MCF 10A (cell line): Measurements from ENCODE around the gene SVBP. TPM values are rescaled to one million over a fixed set of nuclear protein-coding genes. Genes with fewer than 3 reads are reported as not detected.

ENCODE experiments used
- Bru-seq: library from RNA; stranded (reverse); fragments of 400-500 nt; gene quantifications from one replicate; lab custom pipeline; 2021; lab: Mats Ljungman, UMichigan
- BruChase-seq, 2 experiments: library from RNA; stranded (reverse); fragments of 400-500 nt; gene quantifications; one replicate each; lab custom pipeline; 2021; lab: Mats Ljungman, UMichigan
- BruUV-seq: library from RNA; stranded (reverse); fragments of 400-500 nt; replicated peaks from 2 replicates; lab custom pipeline; 2021; lab: Mats Ljungman, UMichigan
- CTCF ChIA-PET: fragments of 300-600 bp; sonication (Branson Sonifier 250); formaldehyde crosslinking; extraction: SDS; loops from one replicate; lab custom pipeline; 2021; ENCODE audit warnings: antibody characterized with exemption, inconsistent platforms; lab: Yijun Ruan, JAX
- POLR2A ChIA-PET: fragments of 300-600, 350-650 bp; sonication (Branson Sonifier 250); formaldehyde crosslinking; extraction: SDS; loops from one replicate; lab custom pipeline; 2020; ENCODE audit warnings: antibody characterized with exemption, inconsistent platforms; lab: Yijun Ruan, JAX
- DNase-seq: peaks from one replicate; pipeline ENCODE4 v3.0.0-alpha.2; 2018; ENCODE audit not compliant: unreplicated experiment
- H3K27ac Mint-ChIP-seq: one replicate; pipeline ENCODE4 v1.8.0; 2022; ENCODE audit warnings: mild to moderate bottlenecking, low read depth, mixed read lengths; ENCODE audit not compliant: unreplicated experiment
- H3K27me3 Mint-ChIP-seq: one replicate; pipeline ENCODE4 v1.8.0; 2022; ENCODE audit warnings: mixed read lengths; ENCODE audit not compliant: insufficient read depth, unreplicated experiment
- H3K36me3 Mint-ChIP-seq: one replicate; pipeline ENCODE4 v1.8.0; 2022; ENCODE audit warnings: mild to moderate bottlenecking, moderate library complexity, mixed read lengths; ENCODE audit not compliant: insufficient read depth, unreplicated experiment
- H3K4me1 Mint-ChIP-seq: one replicate; pipeline ENCODE4 v1.8.0; 2022; ENCODE audit warnings: mixed read lengths; ENCODE audit not compliant: insufficient read depth, unreplicated experiment
- H3K4me3 Mint-ChIP-seq: one replicate; pipeline ENCODE4 v1.8.0; 2022; ENCODE audit warnings: mild to moderate bottlenecking, moderate library complexity, mixed read lengths; ENCODE audit not compliant: unreplicated experiment
- H3K9me3 Mint-ChIP-seq: one replicate; pipeline ENCODE4 v1.8.0; 2022; ENCODE audit warnings: mixed read lengths; ENCODE audit not compliant: unreplicated experiment
- CTCF ChIP-seq: fragments of 200-600 bp; IDR thresholded peaks from one replicate; pipeline ENCODE4 v1.8.0; 2022; ENCODE audit warnings: antibody characterized with exemption, mild to moderate bottlenecking; ENCODE audit not compliant: unreplicated experiment
- intact Hi-C: fragments of 100-400 bp; cut with micrococcal nuclease; formaldehyde crosslinking; loops from 2 replicates; pipeline ENCODE4 v1.14.1; 2022
- long read RNA-seq: library from polyadenylated mRNA; stranded (forward); transcript quantifications from one replicate; pipeline ENCODE4 v2.0.0, GENCODE V29; 2022
- total RNA-seq: library from RNA; stranded (reverse); gene quantifications from 2 replicates; pipeline ENCODE4 v1.2.3, GENCODE V29; 2022

SVBP gene
- total RNA-seq (15.7 and 16.7 TPM in 2 replicates), Bru-seq, nascent RNA (percentile 55 among the genes with signal in this experiment), BruChase-seq, experiment 1, labeled RNA remaining after a 6-hour chase (percentile 57 among the genes with signal in this experiment), BruChase-seq, experiment 2, labeled RNA remaining after a 2-hour chase (percentile 45 among the genes with signal in this experiment)
- long read RNA-seq, transcript SVBP-201 (3 exons, 658 nt): major isoform, 22 of 27 reads
- long read RNA-seq, partial matches to known transcripts: 0 of 27 reads
- long read RNA-seq, other reads (novel, unspliced or antisense): 3 of 27 reads

DNA sequence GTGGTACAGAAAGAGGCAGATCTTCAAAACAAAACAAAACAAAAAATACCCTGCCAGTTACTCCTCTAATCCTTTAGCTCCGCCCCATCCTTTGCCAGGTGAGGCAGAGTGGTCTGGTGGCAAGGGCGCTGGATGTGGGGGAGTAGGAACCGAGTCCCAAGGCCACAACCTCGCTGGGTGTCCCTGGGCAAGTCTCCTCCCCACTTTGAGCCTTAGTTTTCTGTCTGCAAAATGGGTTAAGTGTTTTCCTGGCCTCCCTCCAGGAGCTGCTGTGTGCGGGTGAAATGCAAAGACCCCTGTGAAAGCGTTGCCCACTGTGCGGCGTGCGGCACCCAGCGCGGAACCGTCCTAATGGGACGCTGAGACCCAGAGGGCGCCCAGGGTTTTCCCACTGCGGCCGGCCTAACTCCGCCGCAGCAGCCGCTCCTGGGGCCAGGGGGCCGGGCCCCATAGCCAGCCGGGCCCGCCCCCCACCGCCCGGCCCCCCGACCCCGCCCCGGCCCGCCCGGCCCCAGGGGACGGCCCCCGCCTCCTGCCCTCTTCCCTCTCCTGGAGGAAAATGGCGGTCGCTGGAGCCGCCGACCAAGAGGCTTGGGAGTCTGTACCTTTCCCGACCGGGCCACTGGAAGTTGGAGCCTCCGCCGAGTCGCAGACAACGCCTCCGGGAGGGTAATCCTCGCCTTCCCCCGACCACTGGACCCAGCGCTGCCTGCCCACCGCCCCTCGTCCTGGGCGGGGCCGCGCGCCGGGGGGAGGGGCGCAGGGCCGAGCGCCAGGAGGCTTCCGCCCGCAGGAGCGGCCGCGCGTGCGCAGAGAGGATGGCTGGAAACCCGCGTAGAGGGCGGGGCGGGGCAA is at the start of gene SVBP, which contains the start of gene ERMAP:
TSS of gene SVBP (minus strand) at position 813 of the 855 bp plus-strand sequence. CDS start 853 bp downstream, outside the sequence.
TSS of gene ERMAP (plus strand) at position 538 of the 855 bp plus-strand sequence. CDS start 13,327 bp downstream, outside the sequence.
- Mint-ChIP-seq H3K4me3 (peak within 1 kb of the TSS; percentile 71), H3K4me1 (peaks cover 21% of the 10 kb centered on the region), H3K9me3 (no peaks in the 10 kb centered on the region), H3K36me3 (peaks cover 10% of the 10 kb centered on the region), H3K27me3 (no peaks in the 10 kb centered on the region), H3K27ac (peak within 1 kb of the TSS; percentile 74)
- ChIA-PET CTCF (interaction anchor here (0.6 to 1.0 kb wide), 2 partner anchors 40 to 48 kb away, joined by 3 to 4 read pairs; no protein-coding TSS in a partner anchor), POLR2A (interaction anchor here (0.6 to 11.5 kb wide), 21 partner anchors 8 to 539 kb away, joined by 3 to 88 read pairs (median 4); partner anchors contain the start of genes C1orf50, P3H1, PPIH and YBX1)
- TF ChIP-seq CTCF: no peak
- intact Hi-C loops: no loop called here
- peak; percentile 84 for DNase-seq
- no TSS peak for BruUV-seq

DNA sequence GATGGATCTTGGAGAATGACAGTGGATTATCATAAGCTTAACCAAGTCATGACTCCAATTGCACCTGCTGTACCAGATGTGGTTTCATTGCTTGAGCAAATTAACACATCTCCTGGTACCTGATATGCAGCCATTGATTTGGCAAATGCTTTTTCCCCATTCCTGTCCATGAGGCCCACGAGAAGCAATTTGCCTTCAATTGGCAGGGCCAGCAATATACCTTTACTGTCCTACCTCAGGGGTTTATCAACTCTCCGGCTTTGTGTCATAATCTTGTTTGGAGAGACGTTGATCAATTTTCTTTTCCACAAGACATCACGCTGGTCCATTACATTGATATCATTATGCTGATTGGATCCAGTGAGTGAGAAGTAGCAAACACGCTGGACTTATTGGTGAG is 49.4 kb upstream of the SVBP start:
- intact Hi-C loops: no loop called here
- ChIA-PET POLR2A (no interaction called here), CTCF (interaction anchor here (0.6 kb wide), 1 partner anchor 20 kb away, joined by 3 read pairs; the partner anchor contains the start of gene ZNF691)
- no peak overlapping the region for H3K27ac Mint-ChIP-seq
- no peaks in the 10 kb centered on the region for H3K36me3 Mint-ChIP-seq
- no peak for TF ChIP-seq CTCF
- peaks cover 40% of the 10 kb centered on the region for H3K27me3 Mint-ChIP-seq
- H3K9me3 Mint-ChIP-seq: no peaks in the 10 kb centered on the region
- no peak overlapping the region for H3K4me3 Mint-ChIP-seq
- no peak for DNase-seq
- H3K4me1 Mint-ChIP-seq: peaks cover 5% of the 10 kb centered on the region
- BruUV-seq: no TSS peak

DNA sequence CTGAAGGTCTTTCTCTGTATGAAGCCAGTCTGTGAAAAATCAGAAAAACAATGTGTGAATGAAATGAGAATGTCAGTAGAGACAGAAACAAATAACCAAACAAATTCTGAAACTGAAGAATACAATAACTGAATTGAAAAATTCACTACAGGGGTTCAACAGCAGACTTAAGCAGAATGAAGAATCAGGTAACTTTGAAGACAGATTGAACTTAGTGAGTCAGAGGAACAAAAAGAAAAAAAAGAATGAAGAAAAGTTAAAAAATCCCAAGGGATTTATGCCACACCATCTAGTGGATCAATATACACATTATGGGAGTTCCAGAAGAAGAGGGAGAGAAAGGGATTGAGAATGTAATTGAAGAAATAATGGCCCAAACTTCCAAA is 43.8 kb upstream of the SVBP start:
- BruUV-seq: no TSS peak
- POLR2A ChIA-PET: no interaction called here
- DNase-seq: no peak
- CTCF ChIA-PET: interaction anchor here (0.5 kb wide), 1 partner anchor 46 kb away, joined by 3 read pairs; no protein-coding TSS in a partner anchor
- intact Hi-C loops: no loop called here
- no peak for TF ChIP-seq CTCF
- Mint-ChIP-seq H3K9me3 (peaks cover 24% of the 10 kb centered on the region), H3K4me3 (no peak overlapping the region), H3K36me3 (no peaks in the 10 kb centered on the region), H3K4me1 (peaks cover 5% of the 10 kb centered on the region), H3K27me3 (peaks cover 59% of the 10 kb centered on the region), H3K27ac (no peak overlapping the region)
